Endothelial cell of umbilical vein (primary cell): ENCODE results near the gene SLC2A4. TPM values are rescaled to one million over a fixed set of nuclear protein-coding genes. Genes with fewer than 3 reads are reported as not detected.
A peak's percentile ranks its signal among the peaks of the same experiment; 100 is the strongest.

ENCODE experiments used
- BruUV-seq: library from RNA; stranded (reverse); fragments of 400-500 nt; replicated peaks from 2 replicates; lab custom pipeline; 2021; lab: Mats Ljungman, UMichigan
- CTCF ChIA-PET: fragments of 300-600, 350-600 bp; sonication (Branson Sonifier 250); formaldehyde crosslinking; loops from one replicate; lab custom pipeline; 2021; ENCODE audit warnings: antibody characterized with exemption, inconsistent platforms; lab: Charles Lee
- POLR2A ChIA-PET: fragments of 300-600, 350-600 bp; sonication (Branson Sonifier 250); formaldehyde crosslinking; loops from one replicate; lab custom pipeline; 2021; ENCODE audit warnings: antibody characterized with exemption, inconsistent platforms; lab: Charles Lee
- DNase-seq: peaks from one replicate; pipeline ENCODE4 v3.0.0-alpha.2; 2011; ENCODE audit warnings: low read depth, low spot score
- FAIRE-seq: peaks from 2 replicates; lab custom pipeline; 2011; peaks lifted over from hg19 to GRCh38; lab: Jason Lieb, UNC
- H2AFZ ChIP-seq: 2 replicates; pipeline ENCODE4 v1.6.0; 2012; ENCODE audit warnings: low read depth, low read length, control low read depth, inconsistent platforms
- H3K27ac ChIP-seq: 2 replicates; pipeline ENCODE4 v1.5.1; 2011; ENCODE audit warnings: low read depth, mild to moderate bottlenecking, control low read depth, low read length, moderate library complexity; ENCODE audit not compliant: insufficient read depth
- H3K27me3 ChIP-seq, 2 experiments: 2 replicates each; pipeline versions ENCODE4 v1.6.0 to v1.6.1; 2011; ENCODE audit warnings: low read length in 2 of 2, mixed read lengths in 1 of 2; ENCODE audit not compliant: control insufficient read depth in 2 of 2, insufficient read depth in 2 of 2
- H3K36me3 ChIP-seq, 2 experiments: 2 replicates in 1 of 2; 3 replicates in 1 of 2; pipeline ENCODE4 v1.5.1; 2011; ENCODE audit warnings: low read length in 2 of 2, mild to moderate bottlenecking in 1 of 2, moderate library complexity in 1 of 2; ENCODE audit not compliant: control insufficient read depth in 2 of 2, insufficient read depth in 2 of 2; ENCODE audit errors: extremely low read depth in 1 of 2
- H3K4me1 ChIP-seq: 3 replicates; pipeline ENCODE4 v1.5.1; 2011; ENCODE audit warnings: mild to moderate bottlenecking, low read length; ENCODE audit not compliant: control insufficient read depth, insufficient read depth; ENCODE audit errors: extremely low read depth
- H3K4me2 ChIP-seq: 2 replicates; pipeline ENCODE4 v1.6.1; 2011; ENCODE audit warnings: low read length, control low read depth, mixed read lengths; ENCODE audit not compliant: insufficient read depth
- H3K4me3 ChIP-seq, 3 experiments: fragments of 200-600 bp in 1 of 3; sonication (generic), shearing (Covaris generic) in 1 of 3; replicated peaks in 1 of 3; 2 replicates each; pipeline ENCODE4 v1.5.1; 2011 to 2016; ENCODE audit warnings: control low read depth in 3 of 3, low read length in 3 of 3, mild to moderate bottlenecking in 2 of 3, inconsistent platforms in 1 of 3, low read depth in 1 of 3, moderate library complexity in 1 of 3; ENCODE audit not compliant: insufficient read depth in 1 of 3
- H3K79me2 ChIP-seq: 2 replicates; pipeline ENCODE4 v1.6.0; 2012; ENCODE audit warnings: low read length, inconsistent platforms; ENCODE audit not compliant: control insufficient read depth, insufficient read depth
- H3K9ac ChIP-seq: replicated peaks from 2 replicates; pipeline ENCODE3; 2011; ENCODE audit warnings: low read length, control low read depth; ENCODE audit not compliant: insufficient read depth; ENCODE audit errors: extremely low read depth
- H3K9me1 ChIP-seq: replicated peaks from 3 replicates; pipeline ENCODE4 v1.6.0; 2011; ENCODE audit warnings: mild to moderate bottlenecking, low read length; ENCODE audit not compliant: control insufficient read depth, insufficient read depth; ENCODE audit errors: extremely low read depth
- H3K9me3 ChIP-seq: replicated peaks from 2 replicates; pipeline ENCODE4 v1.5.1; 2012; ENCODE audit warnings: low read length, inconsistent platforms; ENCODE audit not compliant: control insufficient read depth, insufficient read depth
- H4K20me1 ChIP-seq: replicated peaks from 2 replicates; pipeline ENCODE3; 2011; ENCODE audit warnings: mild to moderate bottlenecking, low read length; ENCODE audit not compliant: control insufficient read depth, insufficient read depth; ENCODE audit errors: extremely low read depth
- EZH2 ChIP-seq: IDR thresholded peaks from 2 replicates; pipeline ENCODE4 v1.6.1; 2012; ENCODE audit warnings: borderline replicate concordance, low read depth, mild to moderate bottlenecking, moderate library complexity, low read length, inconsistent platforms; ENCODE audit not compliant: severe bottlenecking
- FOS ChIP-seq: IDR thresholded peaks from 2 replicates; pipeline ENCODE4 v1.6.1; 2011; ENCODE audit warnings: mild to moderate bottlenecking, low read length, moderate library complexity, borderline replicate concordance; ENCODE audit not compliant: insufficient read depth
- GATA2 ChIP-seq: IDR thresholded peaks from 2 replicates; pipeline ENCODE4 v1.7.0; 2011; ENCODE audit warnings: low read depth, mild to moderate bottlenecking, moderate library complexity, mixed read lengths, low read length; ENCODE audit not compliant: insufficient read length, insufficient read depth
- JUN ChIP-seq: IDR thresholded peaks from 2 replicates; pipeline ENCODE4 v1.6.1; 2011; ENCODE audit warnings: borderline replicate concordance, low read depth; ENCODE audit not compliant: insufficient read length, insufficient read depth
- MYC ChIP-seq: IDR thresholded peaks from one replicate; pipeline ENCODE4 v1.6.1; 2011; ENCODE audit warnings: mild to moderate bottlenecking, low read depth, low read length
- POLR2A ChIP-seq: IDR thresholded peaks from 2 replicates; pipeline ENCODE4 v1.6.1; 2012; ENCODE audit warnings: low read depth, mild to moderate bottlenecking, control low read depth, low read length
- POLR2AphosphoS5 ChIP-seq: IDR thresholded peaks from 2 replicates; pipeline ENCODE4 v1.6.1; 2012; ENCODE audit warnings: low read depth, mild to moderate bottlenecking, control low read depth, low read length, moderate library complexity; ENCODE audit not compliant: insufficient read depth
- dilution Hi-C: fragments of 300-500 bp; cut with MboI; formaldehyde crosslinking; loops from one replicate; pipeline ENCODE4 v1.15.0; 2019; ENCODE audit warnings: low sequenced_read_pairs; ENCODE audit not compliant: extremely low pct_ligation_motif_present
- intact Hi-C: fragments of 100-400 bp; cut with micrococcal nuclease; formaldehyde crosslinking; loops from one replicate; pipeline ENCODE4 v1.10.0; 2022
- polyA plus RNA-seq, 4 experiments: library from polyadenylated mRNA; depleted of rRNA in 3 of 4; stranded (reverse) in 3 of 4; unstranded in 1 of 4; fragments of >200 nt; gene quantifications; 2 replicates each; pipeline versions ENCODE4 v1.2.1 to v1.2.3, GENCODE V29; 2011 to 2012; ENCODE audit warnings: missing spikeins in 1 of 4
- total RNA-seq: library from RNA; stranded (reverse); gene quantifications from 2 replicates; pipeline ENCODE4 v1.2.3, GENCODE V29; 2021
- TF ChIP-seq, protein P1 (sequence below): IDR thresholded peaks from 2 replicates; pipeline ENCODE4 v1.6.1; 2011; ENCODE audit not compliant: insufficient read depth, insufficient read length
- TF ChIP-seq, protein P2 (sequence below), 2 donors: IDR thresholded peaks; 1 replicate in 1 of 2; 2 replicates in 1 of 2; pipeline ENCODE4 v1.5.1; 2011; ENCODE audit warnings: low read length in 2 of 2, mild to moderate bottlenecking in 2 of 2, moderate library complexity in 2 of 2, control low read depth in 1 of 2, inconsistent platforms in 1 of 2, low read depth in 1 of 2; ENCODE audit not compliant: insufficient read depth in 1 of 2; ENCODE audit errors: extremely low read depth in 1 of 2

SLC2A4 gene
- total and polyA plus RNA-seq, 2 donors (not counting 3 experiments of a cell fraction or from before 2014, with no cell fraction given): 0.12 TPM; not detected in 1

DNA sequence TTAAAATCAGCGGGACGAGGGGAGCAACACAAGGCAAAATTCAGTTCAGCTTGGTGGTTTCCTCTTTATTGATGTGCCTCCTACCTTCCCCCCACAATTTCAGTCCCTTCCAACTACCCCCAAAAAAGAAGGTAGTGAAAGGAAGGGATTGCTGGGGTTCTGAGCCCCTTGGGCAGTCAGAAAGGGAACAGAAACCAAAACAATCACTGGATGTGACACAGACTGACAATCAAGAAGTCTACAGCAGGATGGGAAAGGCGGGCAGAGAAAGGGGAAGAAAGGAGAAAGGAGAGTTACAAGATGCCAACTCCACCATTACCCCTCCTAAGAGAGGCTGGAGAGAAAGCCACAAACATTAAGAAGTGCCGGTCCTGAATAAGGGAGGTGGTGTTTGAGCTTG is 41.1 kb upstream of the SLC2A4 start:
- ChIA-PET POLR2A (no interaction called here), CTCF (interaction anchor here (1.0 to 3.4 kb wide), 3 partner anchors 20 to 194 kb away, joined by 3 to 24 read pairs (median 9); partner anchors contain the start of genes ACADVL and DLG4)
- TF ChIP-seq POLR2AphosphoS5: no peak
- no peak for TF ChIP-seq EZH2
- no peak for TF ChIP-seq FOS
- TF ChIP-seq, protein P1, sequence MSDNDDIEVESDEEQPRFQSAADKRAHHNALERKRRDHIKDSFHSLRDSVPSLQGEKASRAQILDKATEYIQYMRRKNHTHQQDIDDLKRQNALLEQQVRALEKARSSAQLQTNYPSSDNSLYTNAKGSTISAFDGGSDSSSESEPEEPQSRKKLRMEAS: no peak
- no peak for TF ChIP-seq GATA2
- no peak for TF ChIP-seq JUN
- no peak for TF ChIP-seq POLR2A
- no peak for TF ChIP-seq MYC
- TF ChIP-seq, protein P2, sequence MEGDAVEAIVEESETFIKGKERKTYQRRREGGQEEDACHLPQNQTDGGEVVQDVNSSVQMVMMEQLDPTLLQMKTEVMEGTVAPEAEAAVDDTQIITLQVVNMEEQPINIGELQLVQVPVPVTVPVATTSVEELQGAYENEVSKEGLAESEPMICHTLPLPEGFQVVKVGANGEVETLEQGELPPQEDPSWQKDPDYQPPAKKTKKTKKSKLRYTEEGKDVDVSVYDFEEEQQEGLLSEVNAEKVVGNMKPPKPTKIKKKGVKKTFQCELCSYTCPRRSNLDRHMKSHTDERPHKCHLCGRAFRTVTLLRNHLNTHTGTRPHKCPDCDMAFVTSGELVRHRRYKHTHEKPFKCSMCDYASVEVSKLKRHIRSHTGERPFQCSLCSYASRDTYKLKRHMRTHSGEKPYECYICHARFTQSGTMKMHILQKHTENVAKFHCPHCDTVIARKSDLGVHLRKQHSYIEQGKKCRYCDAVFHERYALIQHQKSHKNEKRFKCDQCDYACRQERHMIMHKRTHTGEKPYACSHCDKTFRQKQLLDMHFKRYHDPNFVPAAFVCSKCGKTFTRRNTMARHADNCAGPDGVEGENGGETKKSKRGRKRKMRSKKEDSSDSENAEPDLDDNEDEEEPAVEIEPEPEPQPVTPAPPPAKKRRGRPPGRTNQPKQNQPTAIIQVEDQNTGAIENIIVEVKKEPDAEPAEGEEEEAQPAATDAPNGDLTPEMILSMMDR (IDR thresholded peaks at IDR 0.05; ENCODE audit: extremely low read depth in 1 of 2, insufficient read depth in 1 of 2, low read depth in 1 of 2, low read length in 2 of 2): no peak
- BruUV-seq: no TSS peak
- H3K36me3 ChIP-seq: peaks cover 16 to 23% of the 10 kb centered on the region in 2 experiments
- no peaks in the 10 kb centered on the region for H3K9me1 ChIP-seq
- dilution Hi-C loops: no loop called here
- DNase-seq: no peak
- H3K4me3 ChIP-seq: no peak overlapping the region
- no peak overlapping the region for H2AFZ ChIP-seq
- peaks cover 53% of the 10 kb centered on the region for H3K79me2 ChIP-seq
- peak overlapping the region; percentile 83 for H3K4me2 ChIP-seq
- H4K20me1 ChIP-seq: no peaks in the 10 kb centered on the region
- no peak overlapping the region for H3K9ac ChIP-seq
- FAIRE-seq: no peak
- intact Hi-C loops: no loop called here
- peaks cover 31% of the 10 kb centered on the region for H3K4me1 ChIP-seq
- no peaks in the 10 kb centered on the region for H3K27me3 ChIP-seq
- no peaks in the 10 kb centered on the region for H3K9me3 ChIP-seq
- H3K27ac ChIP-seq: no peak overlapping the region
